ENCODE data around the gene UBE2M.
A peak's percentile ranks its signal among the peaks of the same experiment; 100 is the strongest.

UBE2M gene

DNA sequence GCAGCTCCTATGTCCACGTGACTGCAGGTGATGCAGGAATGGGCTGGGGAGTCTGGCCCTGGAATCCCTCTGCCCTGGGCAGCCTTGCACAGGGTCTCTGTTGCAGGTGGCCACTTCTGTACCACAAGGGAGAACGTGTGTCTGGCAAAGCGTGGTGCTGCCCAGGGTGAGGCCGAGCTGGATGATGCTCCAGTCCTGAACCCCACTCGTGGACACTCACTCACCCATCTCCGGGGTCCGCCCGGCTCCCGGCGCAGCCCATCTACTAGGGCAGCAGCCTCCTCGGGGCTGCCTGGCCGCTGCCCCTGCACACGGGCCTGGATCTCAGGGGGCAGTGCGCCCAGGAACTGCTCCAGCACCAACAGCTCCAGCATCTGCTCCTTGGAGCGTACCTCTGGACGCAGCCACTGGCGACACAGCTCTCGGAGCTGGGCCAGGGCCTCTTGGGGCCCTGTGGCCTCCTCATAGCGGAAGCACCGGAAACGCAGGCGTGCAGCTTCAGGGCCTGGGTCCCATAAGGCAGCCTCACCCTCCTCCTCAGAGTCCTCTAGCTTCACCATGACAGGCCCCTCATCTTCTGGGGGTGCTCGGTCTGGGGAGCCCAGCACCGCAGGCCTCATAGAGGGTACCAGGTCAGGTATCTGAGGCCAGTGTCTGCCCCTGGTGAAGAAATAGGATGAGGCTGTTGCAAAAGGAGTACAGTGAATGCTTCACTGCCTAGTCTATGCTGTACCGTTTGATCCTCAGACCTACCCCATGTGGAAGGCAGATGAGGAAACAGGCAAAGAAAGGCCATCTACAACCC is 12.6 kb upstream of the UBE2M start:
- H3K9me3 Mint-ChIP-seq = no peaks in the 10 kb centered on the region
- H3K36me3 Mint-ChIP-seq (ENCODE audit: low read depth) = peaks cover 6% of the 10 kb centered on the region
- peak overlapping the region in 2 of 3 experiments; percentile 92 to 95 for H3K4me3 Mint-ChIP-seq
- H3K27ac Mint-ChIP-seq = no peak overlapping the region
- TF ChIP-seq, protein P1, sequence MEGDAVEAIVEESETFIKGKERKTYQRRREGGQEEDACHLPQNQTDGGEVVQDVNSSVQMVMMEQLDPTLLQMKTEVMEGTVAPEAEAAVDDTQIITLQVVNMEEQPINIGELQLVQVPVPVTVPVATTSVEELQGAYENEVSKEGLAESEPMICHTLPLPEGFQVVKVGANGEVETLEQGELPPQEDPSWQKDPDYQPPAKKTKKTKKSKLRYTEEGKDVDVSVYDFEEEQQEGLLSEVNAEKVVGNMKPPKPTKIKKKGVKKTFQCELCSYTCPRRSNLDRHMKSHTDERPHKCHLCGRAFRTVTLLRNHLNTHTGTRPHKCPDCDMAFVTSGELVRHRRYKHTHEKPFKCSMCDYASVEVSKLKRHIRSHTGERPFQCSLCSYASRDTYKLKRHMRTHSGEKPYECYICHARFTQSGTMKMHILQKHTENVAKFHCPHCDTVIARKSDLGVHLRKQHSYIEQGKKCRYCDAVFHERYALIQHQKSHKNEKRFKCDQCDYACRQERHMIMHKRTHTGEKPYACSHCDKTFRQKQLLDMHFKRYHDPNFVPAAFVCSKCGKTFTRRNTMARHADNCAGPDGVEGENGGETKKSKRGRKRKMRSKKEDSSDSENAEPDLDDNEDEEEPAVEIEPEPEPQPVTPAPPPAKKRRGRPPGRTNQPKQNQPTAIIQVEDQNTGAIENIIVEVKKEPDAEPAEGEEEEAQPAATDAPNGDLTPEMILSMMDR (IDR thresholded peaks at IDR 0.05; ENCODE audit: unreplicated experiment in 3 of 3) = no peak
- peaks cover 21% of the 10 kb centered on the region for H3K4me1 Mint-ChIP-seq
- no peaks in the 10 kb centered on the region for H3K27me3 Mint-ChIP-seq (ENCODE audit: low read depth)

DNA sequence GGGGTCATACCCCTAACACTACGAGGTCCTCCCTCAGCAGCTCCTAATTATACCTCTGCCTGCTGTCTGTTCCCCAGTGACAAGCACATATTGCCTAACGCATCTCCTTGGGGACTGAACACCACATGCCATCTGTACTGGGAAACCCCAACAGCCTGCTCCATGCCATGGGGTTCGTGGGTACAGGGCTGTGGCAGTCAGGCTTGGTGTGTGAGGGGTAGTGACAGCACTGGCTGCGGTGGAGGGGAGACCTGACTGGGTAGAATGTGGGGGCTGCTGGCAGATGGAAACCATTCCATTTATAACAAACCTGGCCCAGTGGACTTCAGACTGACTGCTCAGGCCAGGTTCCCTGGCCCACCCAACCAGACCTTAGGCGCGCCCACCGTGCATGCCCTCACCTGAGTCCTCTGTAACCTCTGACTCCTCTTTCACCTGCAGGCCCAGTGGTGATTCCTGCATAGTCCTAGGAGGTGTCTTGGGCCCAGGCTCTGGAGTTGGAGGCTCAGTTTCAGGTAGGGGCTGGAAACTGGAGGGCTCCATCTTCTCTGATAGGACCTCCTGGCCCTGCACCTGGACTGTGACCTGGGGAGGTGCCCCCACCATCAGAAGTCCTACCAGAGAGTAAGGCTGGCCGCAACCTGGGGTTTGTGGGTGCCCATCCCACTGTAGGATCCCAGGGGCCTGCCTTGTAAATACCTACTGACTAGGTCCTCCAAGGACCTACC is 11.7 kb upstream of the UBE2M start:
- Mint-ChIP-seq H3K27me3 (ENCODE audit: low read depth) (no peaks in the 10 kb centered on the region), H3K4me1 (peaks cover 17% of the 10 kb centered on the region), H3K9me3 (no peaks in the 10 kb centered on the region), H3K4me3 (no peak overlapping the region), H3K27ac (no peak overlapping the region), H3K36me3 (ENCODE audit: low read depth) (peaks cover 6% of the 10 kb centered on the region)
- TF ChIP-seq, protein P1 (IDR thresholded peaks at IDR 0.05; ENCODE audit: unreplicated experiment in 3 of 3) = no peak

DNA sequence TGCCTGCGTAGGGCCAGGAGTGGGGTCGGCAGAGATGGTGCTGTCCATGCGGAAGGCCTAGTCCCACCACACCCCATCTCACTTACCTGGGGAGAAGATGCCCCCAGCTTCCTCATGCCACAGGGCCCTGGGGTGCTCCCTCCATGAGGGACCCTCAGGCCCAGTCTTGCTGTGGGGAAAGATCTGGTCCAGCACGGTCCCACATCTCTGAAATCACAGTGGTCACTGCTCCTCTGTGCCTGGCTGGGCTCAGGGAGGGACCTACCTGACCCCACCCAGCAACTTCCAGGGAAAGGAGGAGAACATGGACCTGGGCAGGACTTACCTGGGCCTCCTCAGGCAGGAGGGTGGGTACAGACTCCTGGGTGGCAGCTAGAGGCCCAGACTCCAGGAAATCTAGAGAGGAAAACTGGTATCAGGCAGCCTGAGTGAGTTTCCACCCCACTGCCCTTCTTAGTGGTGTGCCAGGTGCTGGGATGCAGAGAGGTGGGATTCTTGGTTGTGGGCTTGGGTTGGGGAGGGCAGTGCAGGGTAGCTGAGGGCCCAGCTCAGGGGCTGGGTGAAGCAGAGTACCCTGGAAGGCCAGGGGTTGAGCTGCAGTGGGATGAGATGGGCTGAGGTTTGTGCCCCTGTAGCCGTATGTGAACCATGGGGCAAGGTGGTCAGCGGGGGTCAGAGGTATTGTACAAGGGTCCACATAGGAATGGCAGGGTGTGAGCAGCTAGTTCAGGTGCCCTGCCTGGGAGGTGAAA is 11.0 kb upstream of the UBE2M start:
- no peaks in the 10 kb centered on the region for H3K9me3 Mint-ChIP-seq
- peaks cover 10% of the 10 kb centered on the region for H3K36me3 Mint-ChIP-seq (ENCODE audit: low read depth)
- H3K27me3 Mint-ChIP-seq (ENCODE audit: low read depth) = no peaks in the 10 kb centered on the region
- no peak overlapping the region for H3K4me3 Mint-ChIP-seq
- peaks cover 17% of the 10 kb centered on the region for H3K4me1 Mint-ChIP-seq
- no peak overlapping the region for H3K27ac Mint-ChIP-seq
- TF ChIP-seq, protein P1 (IDR thresholded peaks at IDR 0.05; ENCODE audit: unreplicated experiment in 3 of 3) = no peak

DNA sequence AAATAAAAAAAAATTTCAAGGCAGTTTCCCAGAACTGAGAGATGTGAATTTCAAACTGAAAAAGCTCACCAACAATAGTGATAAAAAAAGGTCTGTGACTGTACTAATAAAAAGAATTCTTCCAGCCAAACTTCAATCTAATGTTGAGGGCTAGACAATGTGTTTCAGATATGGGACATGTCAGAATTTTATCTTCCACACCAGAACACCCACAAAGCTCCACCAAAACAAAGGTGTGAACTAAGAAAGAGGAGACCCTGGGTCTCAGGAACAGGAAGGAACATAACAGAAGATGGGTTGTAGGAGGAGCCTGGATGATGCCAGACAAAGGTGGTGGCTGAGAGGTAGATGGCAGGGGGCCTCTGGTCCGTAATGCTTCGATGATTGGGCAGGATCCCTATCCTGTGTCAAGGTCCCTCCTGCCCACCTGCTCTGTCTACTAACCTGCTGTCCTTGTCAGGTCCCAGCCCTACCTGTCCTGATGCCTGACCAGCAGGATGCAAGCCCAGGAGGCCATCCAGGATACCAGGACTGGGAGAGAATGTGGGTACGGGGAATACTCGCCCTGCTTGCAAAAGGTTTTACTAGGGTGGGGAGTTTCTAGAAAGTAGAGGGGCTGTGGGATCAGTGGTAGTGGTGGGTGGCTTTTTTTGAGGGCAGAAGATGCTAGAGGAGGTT is 10.2 kb upstream of the UBE2M start:
- Mint-ChIP-seq H3K4me3 (peak overlapping the region in 2 of 3 experiments; percentile 41 to 48), H3K9me3 (no peaks in the 10 kb centered on the region), H3K27me3 (ENCODE audit: low read depth) (no peaks in the 10 kb centered on the region), H3K27ac (peak overlapping the region in 1 of 3 experiments; percentile 48), H3K36me3 (ENCODE audit: low read depth) (peaks cover 10% of the 10 kb centered on the region), H3K4me1 (peaks cover 11% of the 10 kb centered on the region)
- TF ChIP-seq, protein P1 (IDR thresholded peaks at IDR 0.05; ENCODE audit: unreplicated experiment in 3 of 3) = no peak

DNA sequence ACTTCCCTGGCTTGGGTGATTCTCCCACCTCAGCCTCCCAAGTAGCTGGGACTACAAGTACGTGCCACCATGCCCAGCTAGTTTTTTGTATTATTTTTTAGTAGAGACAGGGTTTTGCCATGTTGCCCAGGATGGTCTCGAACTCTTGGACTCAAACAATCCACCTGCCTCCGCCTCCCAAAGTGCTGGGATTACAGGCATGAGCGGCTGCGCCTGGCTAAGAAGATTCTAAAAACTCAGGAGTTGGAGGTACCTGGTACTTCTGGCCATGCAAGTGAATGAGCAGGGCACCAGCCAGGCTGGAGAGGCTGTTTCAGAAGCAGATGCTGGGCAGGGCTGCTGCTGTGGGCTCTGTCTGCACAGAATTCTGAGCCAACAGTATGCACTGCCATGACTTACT is 8.6 kb upstream of the UBE2M start:
- TF ChIP-seq, protein P1 (IDR thresholded peaks at IDR 0.05; ENCODE audit: unreplicated experiment in 3 of 3) = no peak
- Mint-ChIP-seq H3K27me3 (ENCODE audit: low read depth) (no peaks in the 10 kb centered on the region), H3K4me1 (peaks cover 2% of the 10 kb centered on the region), H3K27ac (no peak overlapping the region), H3K4me3 (no peak overlapping the region), H3K9me3 (no peaks in the 10 kb centered on the region), H3K36me3 (ENCODE audit: low read depth) (peaks cover 8% of the 10 kb centered on the region)
